ENCODE results near the gene SLFN12L.

Gene SLFN12L

GRCh38 chr17:35448899-35449227 is 88.6 kb downstream of the SLFN12L start:
- Histone ChIP-seq H2AFZ (ENCODE audit: low read depth, low read length) (peak overlapping the region; percentile 99), H3K9me3 (ENCODE audit: insufficient read depth, low read length) (no peaks in the 10 kb centered on the region), H3K27ac (ENCODE audit: low read length) (no peak overlapping the region), H3K9ac (ENCODE audit: low read length) (peak overlapping the region; percentile 88; the same call in 1 of the 2 replicates), H3K27me3 (ENCODE audit: low read depth, low read length) (no peaks in the 10 kb centered on the region), H4K20me1 (ENCODE audit: insufficient read depth, low read length) (no peaks in the 10 kb centered on the region), H3K79me2 (ENCODE audit: low read length) (no peaks in the 10 kb centered on the region; the same call in 1 of the 2 replicates), H3K4me3 (ENCODE audit: low read length) (peak overlapping the region; percentile 85), H3K4me1 (ENCODE audit: low read length) (peaks cover 13% of the 10 kb centered on the region), H3K36me3 (replicated peaks; ENCODE audit: low read depth, low read length) (no peaks in the 10 kb centered on the region), H3K4me2 (ENCODE audit: low read length) (peak overlapping the region; percentile 89)
- TF ChIP-seq CTCF (IDR thresholded peaks at IDR 0.05; ENCODE audit: low read depth, low read length) (no peak), EZH2phosphoT487 (IDR thresholded peaks at IDR 0.05; ENCODE audit: low read depth) (no peak)

GRCh38 chr17:35448214-35448898 is 89.1 kb downstream of the SLFN12L start, which contains the start of gene SLFN13:
Gene SLFN13, minus strand, starts transcription at chr17:35448766. Its CDS starts 3,086 bp downstream, at chr17:35445680.
- H3K4me1 ChIP-seq (ENCODE audit: low read length) = peaks cover 13% of the 10 kb centered on the region
- no peaks in the 10 kb centered on the region for H3K36me3 ChIP-seq (replicated peaks; ENCODE audit: low read depth, low read length)
- peak within 1 kb of the TSS; percentile 58 for H3K27ac ChIP-seq (ENCODE audit: low read length)
- H3K4me2 ChIP-seq (ENCODE audit: low read length) = peak within 1 kb of the TSS; percentile 89
- peak within 1 kb of the TSS; percentile 88 for H3K9ac ChIP-seq (ENCODE audit: low read length)
- peak within 1 kb of the TSS; percentile 85 for H3K4me3 ChIP-seq (ENCODE audit: low read length)
- no peaks in the 10 kb centered on the region for H3K27me3 ChIP-seq (ENCODE audit: low read depth, low read length)
- H4K20me1 ChIP-seq (ENCODE audit: insufficient read depth, low read length) = no peaks in the 10 kb centered on the region
- H3K9me3 ChIP-seq (ENCODE audit: insufficient read depth, low read length) = no peaks in the 10 kb centered on the region
- no peaks in the 10 kb centered on the region; the same call in 1 of the 2 replicates for H3K79me2 ChIP-seq (ENCODE audit: low read length)
- H2AFZ ChIP-seq (ENCODE audit: low read depth, low read length) = peak within 1 kb of the TSS; percentile 99
- no peak for TF ChIP-seq CTCF (IDR thresholded peaks at IDR 0.05; ENCODE audit: low read depth, low read length)
- no peak for TF ChIP-seq EZH2phosphoT487 (IDR thresholded peaks at IDR 0.05; ENCODE audit: low read depth)

GRCh38 chr17:35447499-35447898 is 90.0 kb downstream of the SLFN12L start:
- Histone ChIP-seq H3K27ac (ENCODE audit: low read length) (no peak overlapping the region; the same call in 1 of the 2 replicates), H3K4me1 (ENCODE audit: low read length) (peaks cover 13% of the 10 kb centered on the region), H4K20me1 (ENCODE audit: insufficient read depth, low read length) (no peaks in the 10 kb centered on the region), H3K27me3 (ENCODE audit: low read depth, low read length) (no peaks in the 10 kb centered on the region), H3K4me3 (ENCODE audit: low read length) (peak overlapping the region; percentile 85), H2AFZ (ENCODE audit: low read depth, low read length) (peak overlapping the region; percentile 80; the same call in 1 of the 2 replicates), H3K9me3 (ENCODE audit: insufficient read depth, low read length) (no peaks in the 10 kb centered on the region), H3K79me2 (ENCODE audit: low read length) (no peaks in the 10 kb centered on the region; the same call in 1 of the 2 replicates), H3K9ac (ENCODE audit: low read length) (peak overlapping the region; percentile 88), H3K4me2 (ENCODE audit: low read length) (peak overlapping the region; percentile 89), H3K36me3 (replicated peaks; ENCODE audit: low read depth, low read length) (no peaks in the 10 kb centered on the region)
- peak; percentile 20; the same call in 1 of the 2 replicates for TF ChIP-seq CTCF (IDR thresholded peaks at IDR 0.05; ENCODE audit: low read depth, low read length)
- no peak for TF ChIP-seq EZH2phosphoT487 (IDR thresholded peaks at IDR 0.05; ENCODE audit: low read depth)

- TF ChIP-seq EZH2phosphoT487 (IDR thresholded peaks at IDR 0.05; ENCODE audit: low read depth) = no peak
- no peak for TF ChIP-seq CTCF (IDR thresholded peaks at IDR 0.05; ENCODE audit: low read depth, low read length)
- no peak overlapping the region for H3K9ac ChIP-seq (ENCODE audit: low read length)
- no peak overlapping the region for H2AFZ ChIP-seq (ENCODE audit: low read depth, low read length)
- H3K4me3 ChIP-seq (ENCODE audit: low read length) = no peak overlapping the region
- no peaks in the 10 kb centered on the region for H3K79me2 ChIP-seq (ENCODE audit: low read length)
- no peaks in the 10 kb centered on the region for H3K4me1 ChIP-seq (ENCODE audit: low read length)
- no peaks in the 10 kb centered on the region for H4K20me1 ChIP-seq (ENCODE audit: insufficient read depth, low read length)
- H3K36me3 ChIP-seq (replicated peaks; ENCODE audit: low read depth, low read length) = no peaks in the 10 kb centered on the region
- no peak overlapping the region for H3K4me2 ChIP-seq (ENCODE audit: low read length)
- no peaks in the 10 kb centered on the region for H3K9me3 ChIP-seq (ENCODE audit: insufficient read depth, low read length)
- H3K27ac ChIP-seq (ENCODE audit: low read length) = no peak overlapping the region
- H3K27me3 ChIP-seq (ENCODE audit: low read depth, low read length) = no peaks in the 10 kb centered on the region
These were observed 99.0 kb downstream of the SLFN12L start for GRCh38 chr17:35438433-35438832.
